ENCODE data around the gene VSTM4. TPM values are rescaled to one million over a fixed set of nuclear protein-coding genes. Genes with fewer than 3 reads are reported as not detected.

VSTM4 gene
- total and polyA plus RNA-seq, 4 donors = 1.0 to 3.1 (median 2.0) TPM

GRCh38 chr10:49092477-49092876, 22.8 kb downstream of the VSTM4 start:
- Histone ChIP-seq H3K4me1 (ENCODE audit: control insufficient read depth in 4 of 4, insufficient read depth in 4 of 4, low read length in 3 of 4) (no peaks in the 10 kb centered on the region), H3K27ac (ENCODE audit: low read depth in 1 of 2, low read length in 2 of 2) (no peak overlapping the region), H3K9ac (ENCODE audit: low read depth in 1 of 2, low read length in 2 of 2) (no peak overlapping the region), H3K4me3 (ENCODE audit: low read depth in 1 of 3, low read length in 3 of 3) (no peak overlapping the region), H3K27me3 (ENCODE audit: control insufficient read depth in 4 of 4, insufficient read depth in 4 of 4, low read length in 3 of 4) (no peaks in the 10 kb centered on the region), H3K9me3 (ENCODE audit: control insufficient read depth in 4 of 4, low read length in 3 of 4) (no peaks in the 10 kb centered on the region), H3K36me3 (ENCODE audit: control insufficient read depth in 4 of 4, insufficient read depth in 3 of 4, low read depth in 1 of 4, low read length in 3 of 4) (peaks cover 0 to 1% (median 0%) of the 10 kb centered on the region in 4 donors)
- WGBS = 94% methylated on average over 11 of the region's 11 CpGs
- DNase-seq (ENCODE audit: low spot score) = no peak
- TF ChIP-seq CTCF (IDR thresholded peaks at IDR 0.05; ENCODE audit: low read depth, low read length, missing input control) = no peak
- TF ChIP-seq RAD21 (IDR thresholded peaks at IDR 0.05) = no peak

GRCh38 chr10:49091450-49092210, 23.7 kb downstream of the VSTM4 start:
- Histone ChIP-seq H3K27ac (ENCODE audit: low read depth in 1 of 2, low read length in 2 of 2) (no peak overlapping the region), H3K4me3 (ENCODE audit: low read depth in 1 of 3, low read length in 3 of 3) (no peak overlapping the region), H3K36me3 (ENCODE audit: control insufficient read depth in 4 of 4, insufficient read depth in 3 of 4, low read depth in 1 of 4, low read length in 3 of 4) (peaks cover 0 to 1% (median 0%) of the 10 kb centered on the region in 4 donors), H3K27me3 (ENCODE audit: control insufficient read depth in 4 of 4, insufficient read depth in 4 of 4, low read length in 3 of 4) (no peaks in the 10 kb centered on the region), H3K4me1 (ENCODE audit: control insufficient read depth in 4 of 4, insufficient read depth in 4 of 4, low read length in 3 of 4) (no peaks in the 10 kb centered on the region), H3K9ac (ENCODE audit: low read depth in 1 of 2, low read length in 2 of 2) (no peak overlapping the region), H3K9me3 (ENCODE audit: control insufficient read depth in 4 of 4, low read length in 3 of 4) (peaks cover 0 to 2% (median 0%) of the 10 kb centered on the region in 4 donors)
- TF ChIP-seq REST (IDR thresholded peaks at IDR 0.05) = no peak
- no peak for TF ChIP-seq RAD21 (IDR thresholded peaks at IDR 0.05)
- TF ChIP-seq TAF1 (conservative IDR thresholded peaks at IDR 0.05) = no peak
- no peak for TF ChIP-seq SP1 (IDR thresholded peaks at IDR 0.05)
- TF ChIP-seq HNF4G (IDR thresholded peaks at IDR 0.05) = no peak
- TF ChIP-seq FOXA1 (IDR thresholded peaks at IDR 0.05) = no peak
- no peak for TF ChIP-seq CTCF (IDR thresholded peaks at IDR 0.05; ENCODE audit: low read depth, low read length, missing input control)
- no peak for TF ChIP-seq GABPA (IDR thresholded peaks at IDR 0.05 in 1 of 2, conservative IDR thresholded peaks at IDR 0.05 in 1 of 2)
- TF ChIP-seq MAX (IDR thresholded peaks at IDR 0.05) = no peak
- TF ChIP-seq YY1 (IDR thresholded peaks at IDR 0.05) = no peak
- no peak for TF ChIP-seq FOXA2 (IDR thresholded peaks at IDR 0.05)
- no peak for TF ChIP-seq ATF3 (IDR thresholded peaks at IDR 0.05)
- no peak for TF ChIP-seq ZBTB33 (IDR thresholded peaks at IDR 0.05)
- 91% methylated on average over 13 of the region's 13 CpGs for WGBS
- DNase-seq (ENCODE audit: low spot score) = no peak

All from liver (tissue), 9 donors.